ENCODE results near the gene UCMA.

DNA sequence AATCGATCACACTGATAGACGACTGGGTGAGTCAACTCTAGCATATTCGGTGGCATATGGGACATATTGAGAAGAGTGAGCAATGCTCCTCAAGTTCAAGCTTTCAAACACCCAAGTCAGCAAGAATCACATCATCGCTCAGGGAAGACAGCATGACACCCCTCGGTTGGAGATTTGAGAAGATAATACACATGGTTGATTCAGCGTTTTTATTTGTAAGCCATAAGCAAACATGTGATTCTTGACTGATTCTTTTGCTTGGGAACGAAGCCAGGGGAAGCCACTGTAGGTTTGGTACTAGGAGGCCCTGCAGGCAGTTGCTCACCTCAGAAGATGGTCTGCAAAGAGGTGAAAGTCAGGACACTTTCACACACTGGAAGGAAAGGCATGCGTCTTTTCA is 12.6 kb downstream of the UCMA start:
- TF ChIP-seq, protein P1, sequence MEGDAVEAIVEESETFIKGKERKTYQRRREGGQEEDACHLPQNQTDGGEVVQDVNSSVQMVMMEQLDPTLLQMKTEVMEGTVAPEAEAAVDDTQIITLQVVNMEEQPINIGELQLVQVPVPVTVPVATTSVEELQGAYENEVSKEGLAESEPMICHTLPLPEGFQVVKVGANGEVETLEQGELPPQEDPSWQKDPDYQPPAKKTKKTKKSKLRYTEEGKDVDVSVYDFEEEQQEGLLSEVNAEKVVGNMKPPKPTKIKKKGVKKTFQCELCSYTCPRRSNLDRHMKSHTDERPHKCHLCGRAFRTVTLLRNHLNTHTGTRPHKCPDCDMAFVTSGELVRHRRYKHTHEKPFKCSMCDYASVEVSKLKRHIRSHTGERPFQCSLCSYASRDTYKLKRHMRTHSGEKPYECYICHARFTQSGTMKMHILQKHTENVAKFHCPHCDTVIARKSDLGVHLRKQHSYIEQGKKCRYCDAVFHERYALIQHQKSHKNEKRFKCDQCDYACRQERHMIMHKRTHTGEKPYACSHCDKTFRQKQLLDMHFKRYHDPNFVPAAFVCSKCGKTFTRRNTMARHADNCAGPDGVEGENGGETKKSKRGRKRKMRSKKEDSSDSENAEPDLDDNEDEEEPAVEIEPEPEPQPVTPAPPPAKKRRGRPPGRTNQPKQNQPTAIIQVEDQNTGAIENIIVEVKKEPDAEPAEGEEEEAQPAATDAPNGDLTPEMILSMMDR (IDR thresholded peaks at IDR 0.05): no peak
- TF ChIP-seq POLR2A (IDR thresholded peaks at IDR 0.05): no peak
